H1 (cell line): ENCODE results near the gene ECI1. TPM values are rescaled to one million over a fixed set of nuclear protein-coding genes. Genes with fewer than 3 reads are reported as not detected.

Experiments used
- CTCF ChIA-PET: fragments of 300-600 bp; sonication (Branson Sonifier 250); formaldehyde crosslinking; loops from one replicate; lab custom pipeline; 2021; ENCODE audit not compliant: partially characterized antibody; lab: Charles Lee
- POLR2A ChIA-PET: fragments of 300-600 bp; sonication (Branson Sonifier 250); formaldehyde crosslinking; loops from one replicate; lab custom pipeline; 2021; ENCODE audit warnings: inconsistent platforms; ENCODE audit not compliant: partially characterized antibody; lab: Charles Lee
- DNase-seq, 2 experiments: peaks; one replicate each; pipeline versions ENCODE4 v3.0.0 to v3.0.0-alpha.2; 2010 to 2022; ENCODE audit warnings: low spot score in 2 of 2, low read depth in 1 of 2, mixed read lengths in 1 of 2
- FAIRE-seq: peaks from 2 replicates; lab custom pipeline; 2011; peaks lifted over from hg19 to GRCh38; lab: Jason Lieb, UNC
- H2AFZ ChIP-seq: 2 replicates; pipeline ENCODE4 v1.8.1; 2012; ENCODE audit warnings: low read length, inconsistent platforms
- H2AK5ac ChIP-seq: 2 replicates; pipeline ENCODE4 v1.6.1; 2013; ENCODE audit warnings: low read depth, low read length
- H2BK120ac ChIP-seq: replicated peaks from 2 replicates; pipeline ENCODE3; 2013; ENCODE audit warnings: low read depth, low read length, inconsistent platforms
- H2BK12ac ChIP-seq: 2 replicates; pipeline ENCODE4 v1.6.1; 2013; ENCODE audit warnings: low read depth, low read length
- H2BK15ac ChIP-seq: 2 replicates; pipeline ENCODE4 v1.6.1; 2013; ENCODE audit warnings: low read length
- H2BK20ac ChIP-seq: 2 replicates; pipeline ENCODE4 v1.6.1; 2013; ENCODE audit warnings: low read length
- H2BK5ac ChIP-seq: 2 replicates; pipeline ENCODE4 v1.6.1; 2013; ENCODE audit warnings: low read depth, low read length
- H3K14ac ChIP-seq: 2 replicates; pipeline ENCODE4 v1.6.1; 2013; ENCODE audit warnings: inconsistent platforms; ENCODE audit not compliant: insufficient read length
- H3K18ac ChIP-seq: 2 replicates; pipeline ENCODE4 v1.6.1; 2013; ENCODE audit warnings: low read length; ENCODE audit errors: extremely low read depth
- H3K23ac ChIP-seq: 2 replicates; pipeline ENCODE4 v1.6.1; 2013; ENCODE audit warnings: inconsistent platforms; ENCODE audit not compliant: insufficient read length
- H3K23me2 ChIP-seq: 2 replicates; pipeline ENCODE4 v1.6.1; 2013; ENCODE audit warnings: low read depth, low read length
- H3K27ac ChIP-seq: 2 replicates; pipeline ENCODE4 v1.6.1; 2011; ENCODE audit warnings: low read depth, low read length, inconsistent platforms
- H3K27me3 ChIP-seq, 4 experiments: replicated peaks in 1 of 4; 1 replicate in 1 of 4; 2 replicates in 3 of 4; pipeline versions ENCODE4 v1.6.1 to v1.8.1; 2011 to 2013; ENCODE audit warnings: low read length in 3 of 4, mild to moderate bottlenecking in 3 of 4, inconsistent platforms in 2 of 4, mixed read lengths in 2 of 4, moderate library complexity in 1 of 4; ENCODE audit not compliant: control insufficient read depth in 3 of 4, insufficient read depth in 3 of 4; ENCODE audit errors: extremely low read depth in 1 of 4
- H3K36me3 ChIP-seq, 4 experiments: 2 replicates each; pipeline versions ENCODE4 v1.6.1 to v1.8.1; 2011 to 2013; ENCODE audit warnings: mild to moderate bottlenecking in 4 of 4, low read length in 3 of 4, moderate library complexity in 2 of 4, control low read depth in 1 of 4, inconsistent platforms in 1 of 4; ENCODE audit not compliant: insufficient read depth in 4 of 4, control insufficient read depth in 2 of 4
- H3K4ac ChIP-seq: replicated peaks from 2 replicates; pipeline ENCODE3; 2013; ENCODE audit warnings: low read length, low read depth, mixed read lengths, inconsistent platforms; ENCODE audit not compliant: insufficient read length
- H3K4me1 ChIP-seq, 4 experiments: replicated peaks in 1 of 4; 1 replicate in 1 of 4; 2 replicates in 3 of 4; pipeline versions ENCODE4 v1.6.1 to v1.8.1; 2011 to 2013; ENCODE audit warnings: low read length in 3 of 4, inconsistent platforms in 2 of 4, mixed read lengths in 1 of 4; ENCODE audit not compliant: insufficient read depth in 4 of 4, control insufficient read depth in 3 of 4
- H3K4me2 ChIP-seq, 2 experiments: 2 replicates each; pipeline versions ENCODE4 v1.6.1 to v1.8.1; 2011 to 2013; ENCODE audit warnings: low read depth in 2 of 2, low read length in 2 of 2, control low read depth in 1 of 2, inconsistent platforms in 1 of 2, mild to moderate bottlenecking in 1 of 2; ENCODE audit not compliant: insufficient read depth in 1 of 2
- H3K4me3 ChIP-seq, 4 experiments: fragments of 200-600, 300-600 bp in 1 of 4; sonication (generic), shearing (Covaris generic), sonication (Bioruptor Twin) in 1 of 4; 2 replicates each; pipeline versions ENCODE4 v1.5.1 to v1.8.1; 2011 to 2016; ENCODE audit warnings: low read length in 4 of 4, low read depth in 3 of 4, control low read depth in 2 of 4, inconsistent platforms in 2 of 4, mild to moderate bottlenecking in 2 of 4, mixed read lengths in 1 of 4, moderate library complexity in 1 of 4; ENCODE audit not compliant: insufficient read depth in 2 of 4; ENCODE audit errors: extremely low read depth in 1 of 4
- H3K56ac ChIP-seq: replicated peaks from 2 replicates; pipeline ENCODE3; 2013; ENCODE audit warnings: low read depth, mild to moderate bottlenecking, mixed read lengths, low read length, inconsistent platforms; ENCODE audit not compliant: insufficient read length
- H3K79me1 ChIP-seq: 2 replicates; pipeline ENCODE4 v1.6.1; 2013; ENCODE audit warnings: low read depth, low read length, control low read depth
- H3K79me2 ChIP-seq, 2 experiments: 2 replicates each; pipeline versions ENCODE4 v1.6.1 to v1.8.1; 2012 to 2013; ENCODE audit warnings: low read length in 2 of 2, mild to moderate bottlenecking in 2 of 2, inconsistent platforms in 1 of 2; ENCODE audit not compliant: insufficient read depth in 2 of 2, control insufficient read depth in 1 of 2
- H3K9ac ChIP-seq, 4 experiments: replicated peaks in 1 of 4; 1 replicate in 1 of 4; 2 replicates in 3 of 4; pipeline versions ENCODE4 v1.6.1 to v1.8.1; 2011 to 2013; ENCODE audit warnings: low read depth in 3 of 4, low read length in 3 of 4, control low read depth in 2 of 4, mild to moderate bottlenecking in 2 of 4, moderate library complexity in 2 of 4, inconsistent platforms in 1 of 4; ENCODE audit errors: extremely low read depth in 1 of 4
- H3K9me3 ChIP-seq, 2 experiments: 2 replicates each; pipeline versions ENCODE4 v1.6.1 to v1.8.1; 2012 to 2013; ENCODE audit warnings: mild to moderate bottlenecking in 2 of 2, moderate library complexity in 2 of 2, control low read depth in 1 of 2, inconsistent platforms in 1 of 2, low read depth in 1 of 2, low read length in 1 of 2, mixed read lengths in 1 of 2; ENCODE audit not compliant: insufficient read depth in 2 of 2
- H4K20me1 ChIP-seq, 2 experiments: replicated peaks in 1 of 2; 2 replicates each; pipeline versions ENCODE3 to v1.8.1; 2011 to 2013; ENCODE audit warnings: inconsistent platforms in 2 of 2, low read length in 2 of 2, mild to moderate bottlenecking in 1 of 2; ENCODE audit not compliant: insufficient read depth in 2 of 2, control insufficient read depth in 1 of 2
- H4K5ac ChIP-seq: 2 replicates; pipeline ENCODE4 v1.6.1; 2013; ENCODE audit warnings: low read length, low read depth, mixed read lengths, inconsistent platforms; ENCODE audit not compliant: insufficient read length
- H4K8ac ChIP-seq: 2 replicates; pipeline ENCODE4 v1.8.0; 2013; ENCODE audit warnings: mild to moderate bottlenecking, moderate library complexity, low read length, inconsistent platforms; ENCODE audit not compliant: insufficient read depth; ENCODE audit errors: extremely low read depth
- H4K91ac ChIP-seq: replicated peaks from 2 replicates; pipeline ENCODE3; 2013; ENCODE audit warnings: low read length, mixed read lengths, inconsistent platforms; ENCODE audit not compliant: insufficient read length
- ATF2 ChIP-seq: IDR thresholded peaks from 2 replicates; pipeline ENCODE4 v1.6.1; 2012; ENCODE audit warnings: low read length, inconsistent platforms
- EZH2 ChIP-seq: fragments of 200-600 bp; sonication (generic); IDR thresholded peaks from 2 replicates; pipeline ENCODE4 v1.7.1; 2012; ENCODE audit warnings: low read depth, mild to moderate bottlenecking, moderate library complexity, low read length, inconsistent platforms; ENCODE audit not compliant: severe bottlenecking
- GABPA ChIP-seq: IDR thresholded peaks from 2 replicates; pipeline ENCODE4 v1.6.1; 2011; ENCODE audit warnings: mild to moderate bottlenecking, low read length, moderate library complexity, borderline replicate concordance; ENCODE audit not compliant: insufficient read depth
- HDAC6 ChIP-seq: IDR thresholded peaks from one replicate; pipeline ENCODE4 v1.7.1; 2012; ENCODE audit warnings: low read depth, mild to moderate bottlenecking, inconsistent platforms, low read length, moderate library complexity
- JUN ChIP-seq: IDR thresholded peaks from 2 replicates; pipeline ENCODE4 v1.6.1; 2011; ENCODE audit warnings: low read depth, mild to moderate bottlenecking, improper control_type of control experiment, low read length
- KDM5A ChIP-seq: fragments of 200-600 bp; IDR thresholded peaks from 2 replicates; pipeline ENCODE4 v1.7.1; 2012; ENCODE audit warnings: mild to moderate bottlenecking, low read length, inconsistent platforms, mixed read lengths
- RNF2 ChIP-seq: fragments of 200-900, 300-1000 bp; sonication (generic); IDR thresholded peaks from 2 replicates; pipeline ENCODE4 v1.7.1; 2016; ENCODE audit warnings: borderline replicate concordance, low read depth, mild to moderate bottlenecking, antibody characterized with exemption, low read length; ENCODE audit not compliant: poor library complexity, severe bottlenecking; ENCODE audit errors: missing control alignments
- SRF ChIP-seq: IDR thresholded peaks from 2 replicates; pipeline ENCODE4 v1.6.1; 2011; ENCODE audit warnings: mild to moderate bottlenecking, low read depth, low read length, moderate library complexity
- SUZ12 ChIP-seq: fragments of 200-600 bp; sonication (generic); IDR thresholded peaks from 2 replicates; pipeline ENCODE4 v1.6.1; 2012; ENCODE audit warnings: mild to moderate bottlenecking, inconsistent platforms, low read length, moderate library complexity, mixed read lengths
- TAF1 ChIP-seq: IDR thresholded peaks from 2 replicates; pipeline ENCODE4 v1.6.1; 2011; ENCODE audit warnings: mild to moderate bottlenecking, low read depth, low read length
- TEAD4 ChIP-seq: IDR thresholded peaks from 2 replicates; pipeline ENCODE4 v1.6.1; 2012; ENCODE audit warnings: low read depth, low read length, inconsistent platforms, mixed read lengths
- WGBS, 2 experiments: shearing (Covaris generic) in 1 of 2; methylation state at CpG; one replicate each; pipeline versions ENCODE4 v1.1.6 to v1.1.7; 2013 to 2015; ENCODE audit warnings: low lambda C conversion rate in 2 of 2, mixed read lengths in 2 of 2, inconsistent platforms in 1 of 2, low coverage in 1 of 2, missing lambda C conversion rate in 1 of 2; ENCODE audit not compliant: insufficient replicate concordance in 2 of 2, insufficient coverage in 1 of 2, insufficient read length in 1 of 2; ENCODE audit errors: extremely low coverage in 1 of 2, missing lambda C conversion rate in 1 of 2; 5-methylcytosine and 5-hydroxymethylcytosine counted together
- polyA plus RNA-seq, 7 experiments: library from polyadenylated mRNA; depleted of rRNA in 3 of 7; stranded (reverse) in 5 of 7; unstranded in 2 of 7; fragments of >200 nt in 5 of 7; fragments of 200-250 nt in 2 of 7; gene quantifications; 1 replicate in 5 of 7; 2 replicates in 1 of 7; 4 replicates in 1 of 7; pipeline versions ENCODE4 v1.2.1 to v1.2.3, GENCODE V29; 2011 to 2013; ENCODE audit warnings: missing spikeins in 2 of 7, mixed read lengths in 2 of 7
- total RNA-seq: library from RNA; stranded (reverse); fragmentation: NEBNext Ultra II Directional; extraction: Animal tissue kit (Norgen Biotek cat#: 25700); gene quantifications from 2 replicates; pipeline ENCODE4 v1.2.1, GENCODE V29; 2021

ECI1 gene
- total and polyA plus RNA-seq, 2 of the 8 experiments (the other 6 are each of a cell fraction or from before 2014, with no cell fraction given) = 79.5 to 151 TPM

GRCh38 chr16:2282866-2283555 is 31.6 kb upstream of the ECI1 start:
- Histone ChIP-seq H2BK12ac (no peak overlapping the region), H3K9ac (no peak overlapping the region), H2BK120ac (no peak overlapping the region), H3K4me3 (no peak overlapping the region), H4K20me1 (peaks cover 0 to under 1% of the 10 kb centered on the region in 2 experiments), H2AFZ (no peak overlapping the region), H4K5ac (no peak overlapping the region), H2BK15ac (no peak overlapping the region), H3K4ac (no peak overlapping the region), H3K36me3 (no peaks in the 10 kb centered on the region), H3K27me3 (no peaks in the 10 kb centered on the region), H2AK5ac (no peak overlapping the region), H3K18ac (no peak overlapping the region), H3K14ac (no peak overlapping the region), H3K56ac (no peak overlapping the region), H3K79me2 (no peaks in the 10 kb centered on the region), H2BK20ac (no peak overlapping the region), H3K27ac (no peak overlapping the region), H3K4me2 (no peak overlapping the region), H3K9me3 (no peaks in the 10 kb centered on the region), H4K8ac (no peak overlapping the region; the same call in 1 of the 2 replicates), H3K79me1 (no peaks in the 10 kb centered on the region), H3K23me2 (no peaks in the 10 kb centered on the region), H2BK5ac (no peak overlapping the region), H4K91ac (no peak overlapping the region), H3K4me1 (no peaks in the 10 kb centered on the region; a peak in 1 of 7 replicates), H3K23ac (no peak overlapping the region)
- WGBS, 2 experiments = 93% methylated on average over 21 of the region's 26 CpGs; no CpG with 5 or more reads in 1 of the 2 experiments
- ChIA-PET CTCF (interaction anchor here (0.6 to 1.2 kb wide), 2 partner anchors 104 to 223 kb away, joined by 3 to 4 read pairs; no protein-coding TSS in a partner anchor), POLR2A (interaction anchor here (0.7 kb wide), 1 partner anchor 29 kb away, joined by 3 read pairs; no protein-coding TSS in a partner anchor)
- DNase-seq = no peak
- FAIRE-seq = no peak
- TF ChIP-seq HDAC6 = no peak
- no peak for TF ChIP-seq KDM5A
- TF ChIP-seq TEAD4 = no peak
- TF ChIP-seq SRF = no peak
- TF ChIP-seq TAF1 = no peak
- no peak for TF ChIP-seq EZH2
- TF ChIP-seq GABPA = no peak
- TF ChIP-seq SUZ12 = no peak
- no peak for TF ChIP-seq ATF2
- TF ChIP-seq RNF2 = no peak
- TF ChIP-seq JUN = no peak
